ENCODE results near the gene MS4A1. TPM values are rescaled to one million over a fixed set of nuclear protein-coding genes. Genes with fewer than 3 reads are reported as not detected.

Gene MS4A1
- total RNA-seq, 1 experiment from 2014 or later = not detected

DNA sequence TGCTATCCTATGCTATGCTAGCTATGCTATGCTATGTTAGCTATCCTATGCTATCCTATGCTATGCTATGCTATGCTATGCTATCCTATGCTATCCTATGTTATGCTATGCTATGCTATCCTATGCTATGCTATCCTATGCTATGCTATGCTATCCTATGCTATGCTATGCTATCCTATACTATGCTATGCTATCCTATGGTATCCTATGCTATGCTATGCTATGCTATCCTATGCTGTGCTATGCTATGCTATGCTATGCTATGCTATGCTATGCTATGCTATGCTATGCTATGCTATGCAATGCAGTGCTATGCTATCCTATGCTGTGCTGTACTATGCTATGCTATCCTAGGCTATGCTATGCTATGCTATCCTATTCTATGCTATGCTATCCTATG lies 8.6 kb upstream of the MS4A1 start:
- H3T11ph ChIP-seq (ENCODE audit: low read length) = no peak overlapping the region

More for the DNA sequence above, 8.6 kb upstream of the MS4A1 start:
- no peak overlapping the region for H4K91ac ChIP-seq (ENCODE audit: insufficient read length, low read depth, low read length)
- H4K5ac ChIP-seq (ENCODE audit: insufficient read length, low read depth, low read length) = no peak overlapping the region
- H3K4ac ChIP-seq (ENCODE audit: low read depth, low read length) = no peak overlapping the region
- no peak overlapping the region for H3K18ac ChIP-seq (ENCODE audit: insufficient read length, low read depth, low read length)
- H3K23ac ChIP-seq (ENCODE audit: insufficient read length, low read depth, low read length) = no peak overlapping the region
- H2AFZ ChIP-seq (ENCODE audit: low read length) = no peak overlapping the region
- H3K4me3 Mint-ChIP-seq = no peak overlapping the region
- no peaks in the 10 kb centered on the region for H3K23me2 ChIP-seq (ENCODE audit: insufficient read length, low read depth, low read length, poor library complexity, severe bottlenecking)
- H3K9ac ChIP-seq (ENCODE audit: extremely low read depth, insufficient read length, low read length) = no peak overlapping the region
- DNase-seq = no peak
- no peaks in the 10 kb centered on the region for H3K9me3 ChIP-seq (ENCODE audit: control insufficient read depth, low read depth, low read length)
- no peak overlapping the region for H2BK12ac ChIP-seq (ENCODE audit: insufficient read length, low read depth, low read length)
- no peak overlapping the region for H2AK5ac ChIP-seq (ENCODE audit: insufficient read length, low read length)
- no peak overlapping the region for H3K56ac ChIP-seq (ENCODE audit: insufficient read length, low read depth, low read length)
- no peak overlapping the region for H2BK15ac ChIP-seq (ENCODE audit: low read depth, low read length)
- H4K8ac ChIP-seq (replicated peaks; ENCODE audit: insufficient read length, low read depth, low read length) = no peak overlapping the region
- H3K27me3 Mint-ChIP-seq (ENCODE audit: low read depth) = peaks cover 22% of the 10 kb centered on the region
- no peaks in the 10 kb centered on the region for H4K20me1 ChIP-seq (ENCODE audit: control insufficient read depth, insufficient read depth, insufficient read length)
- no peak overlapping the region for H3K14ac ChIP-seq (ENCODE audit: insufficient read depth, low read length)
- no peak overlapping the region for H2BK120ac ChIP-seq (ENCODE audit: low read depth, low read length, poor library complexity, severe bottlenecking)
- no peak overlapping the region for H2BK5ac ChIP-seq (ENCODE audit: insufficient read length, low read length)
- no peaks in the 10 kb centered on the region for H3K4me1 Mint-ChIP-seq
- H3K36me3 Mint-ChIP-seq (ENCODE audit: insufficient read depth in 1 of 3, low read depth in 3 of 3) = peaks cover 3 to 9% (median 7%) of the 10 kb centered on the region in 3 experiments; a peak in 6 of 7 replicates
- H3K27me3 ChIP-seq (ENCODE audit: insufficient read depth, low read length) = no peaks in the 10 kb centered on the region
- H3K9me3 Mint-ChIP-seq = peaks cover 14 to 16% of the 10 kb centered on the region in 2 experiments
- TF ChIP-seq, protein P1, sequence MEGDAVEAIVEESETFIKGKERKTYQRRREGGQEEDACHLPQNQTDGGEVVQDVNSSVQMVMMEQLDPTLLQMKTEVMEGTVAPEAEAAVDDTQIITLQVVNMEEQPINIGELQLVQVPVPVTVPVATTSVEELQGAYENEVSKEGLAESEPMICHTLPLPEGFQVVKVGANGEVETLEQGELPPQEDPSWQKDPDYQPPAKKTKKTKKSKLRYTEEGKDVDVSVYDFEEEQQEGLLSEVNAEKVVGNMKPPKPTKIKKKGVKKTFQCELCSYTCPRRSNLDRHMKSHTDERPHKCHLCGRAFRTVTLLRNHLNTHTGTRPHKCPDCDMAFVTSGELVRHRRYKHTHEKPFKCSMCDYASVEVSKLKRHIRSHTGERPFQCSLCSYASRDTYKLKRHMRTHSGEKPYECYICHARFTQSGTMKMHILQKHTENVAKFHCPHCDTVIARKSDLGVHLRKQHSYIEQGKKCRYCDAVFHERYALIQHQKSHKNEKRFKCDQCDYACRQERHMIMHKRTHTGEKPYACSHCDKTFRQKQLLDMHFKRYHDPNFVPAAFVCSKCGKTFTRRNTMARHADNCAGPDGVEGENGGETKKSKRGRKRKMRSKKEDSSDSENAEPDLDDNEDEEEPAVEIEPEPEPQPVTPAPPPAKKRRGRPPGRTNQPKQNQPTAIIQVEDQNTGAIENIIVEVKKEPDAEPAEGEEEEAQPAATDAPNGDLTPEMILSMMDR (conservative IDR thresholded peaks at IDR 0.05) = no peak
- H3K4me2 ChIP-seq (ENCODE audit: insufficient read depth, insufficient read length, low read length) = no peak overlapping the region
- H3K79me2 ChIP-seq (ENCODE audit: insufficient read depth, low read length) = no peaks in the 10 kb centered on the region
- no peak overlapping the region for H2BK20ac ChIP-seq (ENCODE audit: low read depth, low read length, poor library complexity, severe bottlenecking)
- H3K27ac ChIP-seq (ENCODE audit: insufficient read length, low read depth, low read length) = no peak overlapping the region
- H3K79me1 ChIP-seq (ENCODE audit: insufficient read depth, low read depth, low read length, poor library complexity, severe bottlenecking) = no peaks in the 10 kb centered on the region
- H3K27ac Mint-ChIP-seq = no peak overlapping the region
- no peaks in the 10 kb centered on the region for H3K4me1 ChIP-seq (ENCODE audit: insufficient read depth, low read length)

Data from H9 (cell line).